Lung (tissue), 12 donors: ENCODE results near the gene LRP1. TPM values are rescaled to one million over a fixed set of nuclear protein-coding genes. Genes with fewer than 3 reads are reported as not detected.

ENCODE experiments used
- ATAC-seq: fragments of 200-7000 bp; cut with Tn5 transposase; one replicate; pipeline ENCODE4 v1.9.1; 2020; ENCODE audit warnings: moderate number of reproducible peaks; ENCODE audit not compliant: insufficient read depth, low FRiP score
- DNase-seq, 3 donors: peaks; one replicate each; pipeline ENCODE4 v3.0.0-alpha.2; 2013 to 2017
- H3K27ac ChIP-seq, 2 donors: one replicate each; pipeline ENCODE4 v1.5.1; 2013; ENCODE audit warnings: mild to moderate bottlenecking in 2 of 2, moderate library complexity in 2 of 2, control low read depth in 1 of 2, inconsistent platforms in 1 of 2, low read depth in 1 of 2, low read length in 1 of 2
- H3K27me3 ChIP-seq, 3 donors: one replicate each; pipeline ENCODE4 v1.5.1; 2013; ENCODE audit warnings: low read length in 2 of 3; ENCODE audit not compliant: control insufficient read depth in 3 of 3, insufficient read depth in 3 of 3
- H3K36me3 ChIP-seq, 4 donors: one replicate each; pipeline ENCODE4 v1.5.1; 2013; ENCODE audit warnings: low read length in 4 of 4, mild to moderate bottlenecking in 1 of 4, moderate library complexity in 1 of 4; ENCODE audit not compliant: control insufficient read depth in 4 of 4, insufficient read depth in 4 of 4
- H3K4me1 ChIP-seq, 5 donors: one replicate each; pipeline ENCODE4 v1.5.1; 2013; ENCODE audit warnings: low read length in 5 of 5, mild to moderate bottlenecking in 2 of 5, moderate library complexity in 1 of 5; ENCODE audit not compliant: control insufficient read depth in 5 of 5, insufficient read depth in 5 of 5
- H3K4me3 ChIP-seq: one replicate; pipeline ENCODE4 v1.5.1; 2013; ENCODE audit warnings: mild to moderate bottlenecking, control low read depth, moderate library complexity
- H3K9ac ChIP-seq, 2 donors: one replicate each; pipeline ENCODE4 v1.5.1; 2013; ENCODE audit warnings: low read length in 2 of 2, control low read depth in 1 of 2; ENCODE audit not compliant: insufficient read depth in 1 of 2
- H3K9me3 ChIP-seq, 4 donors: one replicate each; pipeline ENCODE4 v1.5.1; 2013; ENCODE audit warnings: low read length in 3 of 4, mild to moderate bottlenecking in 1 of 4, moderate library complexity in 1 of 4; ENCODE audit not compliant: control insufficient read depth in 4 of 4, insufficient read depth in 3 of 4
- CTCF ChIP-seq: IDR thresholded peaks from 2 replicates; pipeline ENCODE4 v1.5.1; 2012; ENCODE audit warnings: mild to moderate bottlenecking; ENCODE audit errors: control extremely low read depth, extremely low read depth
- WGBS, 2 donors: extraction: QIAGEN DNeasy Blood & Tissue Kit; methylation state at CpG; one replicate each; pipeline ENCODE4 v1.1.7; 2013; 5-methylcytosine and 5-hydroxymethylcytosine counted together
- polyA plus RNA-seq, 2 donors: library from polyadenylated mRNA; stranded (reverse); fragments of 200-250 nt; gene quantifications; one replicate each; pipeline ENCODE4 v1.2.1, GENCODE V29; 2013
- total RNA-seq, 2 donors: library from RNA; depleted of rRNA in 1 of 2; stranded (reverse); fragments of >200 nt in 1 of 2; gene quantifications; one replicate each; pipeline ENCODE4 v1.2.1, GENCODE V29; 2014 to 2021
- donor health status: control.
- donor health status: control.
- donor health status: Bipolar disorder and iron deficiency.
- donor health status: healthy.
- donor health status: DM: yes; HTN: yes; CAD: no.

LRP1 gene
- total and polyA plus RNA-seq, 4 donors = 52.6 to 338 (median 122) TPM

- Histone ChIP-seq H3K4me1 (peaks cover 0 to 6% (median 0%) of the 10 kb centered on the region in 5 donors), H3K27ac (no peak overlapping the region), H3K27me3 (no peaks in the 10 kb centered on the region), H3K9me3 (no peaks in the 10 kb centered on the region), H3K4me3 (no peak overlapping the region), H3K9ac (no peak overlapping the region), H3K36me3 (peaks cover 0 to 57% (median 44%) of the 10 kb centered on the region in 4 donors)
- ATAC-seq (no peak), DNase-seq (no peak)
- TF ChIP-seq CTCF = no peak
- WGBS, 2 donors = 87 to 88% methylated on average over 9 of the region's 9 CpGs
Observed at GRCh38 chr12:57176139-57176477, 47.8 kb downstream of the LRP1 start.

GRCh38 chr12:57176846-57177245, 48.6 kb downstream of the LRP1 start:
- TF ChIP-seq CTCF = no peak
- Histone ChIP-seq H3K4me1 (peaks cover 0 to 2% (median 0%) of the 10 kb centered on the region in 5 donors), H3K9ac (no peak overlapping the region), H3K27ac (no peak overlapping the region), H3K27me3 (no peaks in the 10 kb centered on the region), H3K9me3 (no peaks in the 10 kb centered on the region), H3K4me3 (no peak overlapping the region), H3K36me3 (peaks cover 0 to 56% (median 48%) of the 10 kb centered on the region in 4 donors)
- ATAC-seq = no peak
- DNase-seq = no peak
- 91 to 94% methylated on average over 9 of the region's 9 CpGs for WGBS, 2 donors

- no peak for ATAC-seq
- Histone ChIP-seq H3K4me1 (peaks cover 0 to 5% (median 0%) of the 10 kb centered on the region in 5 donors), H3K4me3 (no peak overlapping the region), H3K27ac (no peak overlapping the region), H3K9ac (no peak overlapping the region), H3K9me3 (no peaks in the 10 kb centered on the region), H3K36me3 (peaks cover 0 to 56% (median 47%) of the 10 kb centered on the region in 4 donors), H3K27me3 (no peaks in the 10 kb centered on the region)
- 94 to 97% methylated on average over 16 of the region's 16 CpGs for WGBS, 2 donors
- no peak for TF ChIP-seq CTCF
- DNase-seq = no peak
Observed at GRCh38 chr12:57177354-57177753, 49.1 kb downstream of the LRP1 start.

GRCh38 chr12:57178213-57178612, 49.9 kb downstream of the LRP1 start:
- Histone ChIP-seq H3K9me3 (no peaks in the 10 kb centered on the region), H3K4me1 (peaks cover 0 to 5% (median 0%) of the 10 kb centered on the region in 5 donors), H3K9ac (no peak overlapping the region), H3K36me3 (peaks cover 0 to 51% (median 45%) of the 10 kb centered on the region in 4 donors), H3K27ac (no peak overlapping the region), H3K4me3 (no peak overlapping the region), H3K27me3 (no peaks in the 10 kb centered on the region)
- ATAC-seq (no peak), DNase-seq (no peak)
- 85 to 87% methylated on average over 14 of the region's 14 CpGs for WGBS, 2 donors
- no peak for TF ChIP-seq CTCF
